WTC11 (cell line): ENCODE results near the gene GRID2. TPM values are rescaled to one million over a fixed set of nuclear protein-coding genes. Genes with fewer than 3 reads are reported as not detected.

Experiments used
- ATAC-seq: fragments of 200-7000 bp; cut with Tn5 transposase; 2 replicates; pipeline ENCODE4 v1.10.0; 2021; ENCODE audit warnings: mild to moderate bottlenecking, moderate library complexity
- CTCF ChIA-PET: fragments of 300-600 bp; sonication (Branson Sonifier 250); formaldehyde crosslinking; loops from one replicate; lab custom pipeline; 2021; ENCODE audit warnings: antibody characterized with exemption; lab: Charles Lee
- POLR2A ChIA-PET: fragments of 350-600 bp; sonication (Branson Sonifier 250); formaldehyde crosslinking; loops from one replicate; lab custom pipeline; 2021; ENCODE audit warnings: antibody characterized with exemption; lab: Charles Lee
- DNase-seq: peaks from one replicate; pipeline ENCODE4 v3.0.0; 2021; ENCODE audit warnings: low spot score
- H3K27ac Mint-ChIP-seq: 2 replicates; pipeline ENCODE4 v1.8.0; 2021; ENCODE audit warnings: mixed read lengths
- H3K27me3 Mint-ChIP-seq: 2 replicates; pipeline ENCODE4 v1.8.0; 2021; ENCODE audit warnings: low read depth, mild to moderate bottlenecking, moderate library complexity, mixed read lengths
- H3K36me3 Mint-ChIP-seq: 2 replicates; pipeline ENCODE4 v1.8.0; 2021; ENCODE audit warnings: mixed read lengths
- H3K4me1 Mint-ChIP-seq: 2 replicates; pipeline ENCODE4 v1.8.0; 2022; ENCODE audit warnings: mixed read lengths
- H3K4me3 Mint-ChIP-seq: 2 replicates; pipeline ENCODE4 v1.8.0; 2021; ENCODE audit warnings: mild to moderate bottlenecking, moderate library complexity, mixed read lengths
- H3K9me3 Mint-ChIP-seq: 2 replicates; pipeline ENCODE4 v1.8.0; 2021; ENCODE audit warnings: mixed read lengths
- FOXJ3 ChIP-seq: sonication (generic); formaldehyde crosslinking; IDR thresholded peaks from 2 replicates; pipeline ENCODE4 v1.9.0; 2021; ENCODE audit warnings: missing genetic modification reagents, mild to moderate bottlenecking, borderline replicate concordance
- FOXK1 ChIP-seq: sonication (generic); formaldehyde crosslinking; IDR thresholded peaks from 2 replicates; pipeline ENCODE4 v1.8.0; 2022; ENCODE audit warnings: mild to moderate bottlenecking, moderate library complexity, missing genetic modification reagents
- GRHL2 ChIP-seq: fragments of 250-450 bp; sonication (Bioruptor Pico); IDR thresholded peaks from 2 replicates; pipeline ENCODE4 v1.8.0; 2022; ENCODE audit warnings: mild to moderate bottlenecking, moderate library complexity; ENCODE audit not compliant: insufficient replicate concordance, severe bottlenecking
- IRF2 ChIP-seq: sonication (generic); formaldehyde crosslinking; IDR thresholded peaks from 2 replicates; pipeline ENCODE4 v1.8.0; 2022; ENCODE audit warnings: low read depth, missing genetic modification reagents, borderline replicate concordance
- KAT7 ChIP-seq: sonication (generic); formaldehyde crosslinking; IDR thresholded peaks from 2 replicates; pipeline ENCODE4 v1.8.1; 2023; ENCODE audit warnings: missing genetic modification reagents, mild to moderate bottlenecking, borderline replicate concordance
- OVOL2 ChIP-seq: fragments of 250-450 bp; sonication (Bioruptor Pico); IDR thresholded peaks from 2 replicates; pipeline ENCODE4 v1.9.0; 2021; ENCODE audit warnings: mild to moderate bottlenecking, borderline replicate concordance
- PRRX2 ChIP-seq: fragments of 250-450 bp; sonication (Bioruptor Pico); IDR thresholded peaks from 2 replicates; pipeline ENCODE4 v1.8.0; 2021; ENCODE audit warnings: mild to moderate bottlenecking
- RELA ChIP-seq: sonication (generic); formaldehyde crosslinking; IDR thresholded peaks from 2 replicates; pipeline ENCODE4 v1.8.1; 2022; ENCODE audit warnings: missing genetic modification reagents, mild to moderate bottlenecking, borderline replicate concordance
- RORB ChIP-seq: fragments of 250-450 bp; sonication (Bioruptor Pico); IDR thresholded peaks from 2 replicates; pipeline ENCODE4 v1.9.0; 2021; ENCODE audit warnings: mild to moderate bottlenecking
- SMAD3 ChIP-seq: sonication (generic); formaldehyde crosslinking; IDR thresholded peaks from 2 replicates; pipeline ENCODE4 v1.8.0; 2022; ENCODE audit warnings: missing genetic modification reagents, mild to moderate bottlenecking, borderline replicate concordance
- SMAD4 ChIP-seq: sonication (generic); formaldehyde crosslinking; IDR thresholded peaks from 2 replicates; pipeline ENCODE4 v1.8.0; 2022; ENCODE audit warnings: mild to moderate bottlenecking, missing genetic modification reagents
- SOX15 ChIP-seq: fragments of 250-450 bp; sonication (Bioruptor Pico); IDR thresholded peaks from 2 replicates; pipeline ENCODE4 v1.9.0; 2021; ENCODE audit warnings: mild to moderate bottlenecking
- SP1 ChIP-seq: sonication (generic); formaldehyde crosslinking; conservative IDR thresholded peaks from 2 replicates; pipeline ENCODE4 v1.8.1; 2022; ENCODE audit warnings: missing genetic modification reagents
- TP53 ChIP-seq: sonication (generic); formaldehyde crosslinking; IDR thresholded peaks from 2 replicates; pipeline ENCODE4 v1.8.1; 2023; ENCODE audit warnings: mild to moderate bottlenecking, missing genetic modification reagents
- ZBTB21 ChIP-seq: sonication (generic); formaldehyde crosslinking; IDR thresholded peaks from 2 replicates; pipeline ENCODE4 v1.8.1; 2023; ENCODE audit warnings: mild to moderate bottlenecking, missing genetic modification reagents, borderline replicate concordance
- ZNF219 ChIP-seq: sonication (generic); formaldehyde crosslinking; IDR thresholded peaks from 2 replicates; pipeline ENCODE4 v1.8.0; 2023; ENCODE audit warnings: missing genetic modification reagents, mild to moderate bottlenecking, borderline replicate concordance
- total RNA-seq: library from RNA; stranded (reverse); gene quantifications from 3 replicates; pipeline ENCODE4 v1.2.3, GENCODE V29; 2021
- TF ChIP-seq, protein P1 (sequence below): sonication (generic); formaldehyde crosslinking; IDR thresholded peaks from 2 replicates; pipeline ENCODE4 v1.8.0; 2023; ENCODE audit warnings: missing genetic modification reagents
- TF ChIP-seq, protein P2 (sequence below): fragments of 200-600 bp; IDR thresholded peaks from 2 replicates; pipeline ENCODE4 v1.8.0; 2022; ENCODE audit warnings: antibody characterized with exemption
- TF ChIP-seq, protein P3 (sequence below): sonication (generic); formaldehyde crosslinking; IDR thresholded peaks from 2 replicates; pipeline ENCODE4 v1.8.0; 2022; ENCODE audit warnings: missing genetic modification reagents
- TF ChIP-seq, protein P4 (sequence below): sonication (generic); formaldehyde crosslinking; IDR thresholded peaks from 2 replicates; pipeline ENCODE4 v1.8.1; 2022; ENCODE audit warnings: low read depth, mild to moderate bottlenecking, moderate library complexity, missing genetic modification reagents, borderline replicate concordance
- TF ChIP-seq, protein P5 (sequence below): fragments of 250-450 bp; sonication (Bioruptor Pico); IDR thresholded peaks from 2 replicates; pipeline ENCODE4 v1.9.0; 2021; ENCODE audit warnings: moderate library complexity, mild to moderate bottlenecking, inconsistent platforms, borderline replicate concordance
- TF ChIP-seq, protein P6 (sequence below): fragments of 250-450 bp; sonication (Bioruptor Pico); IDR thresholded peaks from 2 replicates; pipeline ENCODE4 v1.9.0; 2021; ENCODE audit warnings: mild to moderate bottlenecking
- TF ChIP-seq, protein P7 (sequence below): sonication (generic); formaldehyde crosslinking; IDR thresholded peaks from 2 replicates; pipeline ENCODE4 v1.8.0; 2023; ENCODE audit warnings: missing genetic modification reagents, mild to moderate bottlenecking, borderline replicate concordance

Gene GRID2
- total RNA-seq, 1 experiment from 2014 or later = 26.8 TPM

DNA sequence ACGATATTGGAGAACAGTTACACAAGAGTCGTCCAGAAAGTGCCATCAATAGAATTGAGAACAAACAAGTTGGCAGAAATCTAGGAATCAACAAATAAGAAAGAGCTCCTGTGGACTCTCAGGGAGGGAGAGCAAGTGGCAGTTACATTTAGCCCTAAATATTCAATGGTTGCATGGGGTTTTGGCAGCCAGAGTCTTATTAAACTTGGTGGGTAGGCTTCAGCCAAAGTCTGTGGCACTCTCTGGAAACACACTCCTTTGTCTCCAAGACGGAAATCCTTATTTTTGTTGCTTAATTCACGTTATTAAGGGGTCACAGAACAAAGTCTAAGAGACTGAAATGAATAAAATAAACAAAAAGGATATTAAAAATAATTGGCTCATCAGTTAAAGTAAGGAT, 782.6 kb downstream of the GRID2 start (continued):
- TF ChIP-seq, protein P1, sequence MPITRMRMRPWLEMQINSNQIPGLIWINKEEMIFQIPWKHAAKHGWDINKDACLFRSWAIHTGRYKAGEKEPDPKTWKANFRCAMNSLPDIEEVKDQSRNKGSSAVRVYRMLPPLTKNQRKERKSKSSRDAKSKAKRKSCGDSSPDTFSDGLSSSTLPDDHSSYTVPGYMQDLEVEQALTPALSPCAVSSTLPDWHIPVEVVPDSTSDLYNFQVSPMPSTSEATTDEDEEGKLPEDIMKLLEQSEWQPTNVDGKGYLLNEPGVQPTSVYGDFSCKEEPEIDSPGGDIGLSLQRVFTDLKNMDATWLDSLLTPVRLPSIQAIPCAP = no peak
- TF ChIP-seq IRF2 (CRISPR knock-in tag) (no peak), RELA (CRISPR knock-in tag) (no peak), ZNF219 (no peak), SMAD4 (CRISPR knock-in tag) (no peak), RORB (CRISPR knock-in tag) (no peak)
- TF ChIP-seq, protein P2, sequence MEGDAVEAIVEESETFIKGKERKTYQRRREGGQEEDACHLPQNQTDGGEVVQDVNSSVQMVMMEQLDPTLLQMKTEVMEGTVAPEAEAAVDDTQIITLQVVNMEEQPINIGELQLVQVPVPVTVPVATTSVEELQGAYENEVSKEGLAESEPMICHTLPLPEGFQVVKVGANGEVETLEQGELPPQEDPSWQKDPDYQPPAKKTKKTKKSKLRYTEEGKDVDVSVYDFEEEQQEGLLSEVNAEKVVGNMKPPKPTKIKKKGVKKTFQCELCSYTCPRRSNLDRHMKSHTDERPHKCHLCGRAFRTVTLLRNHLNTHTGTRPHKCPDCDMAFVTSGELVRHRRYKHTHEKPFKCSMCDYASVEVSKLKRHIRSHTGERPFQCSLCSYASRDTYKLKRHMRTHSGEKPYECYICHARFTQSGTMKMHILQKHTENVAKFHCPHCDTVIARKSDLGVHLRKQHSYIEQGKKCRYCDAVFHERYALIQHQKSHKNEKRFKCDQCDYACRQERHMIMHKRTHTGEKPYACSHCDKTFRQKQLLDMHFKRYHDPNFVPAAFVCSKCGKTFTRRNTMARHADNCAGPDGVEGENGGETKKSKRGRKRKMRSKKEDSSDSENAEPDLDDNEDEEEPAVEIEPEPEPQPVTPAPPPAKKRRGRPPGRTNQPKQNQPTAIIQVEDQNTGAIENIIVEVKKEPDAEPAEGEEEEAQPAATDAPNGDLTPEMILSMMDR = no peak
- TF ChIP-seq, protein P3, sequence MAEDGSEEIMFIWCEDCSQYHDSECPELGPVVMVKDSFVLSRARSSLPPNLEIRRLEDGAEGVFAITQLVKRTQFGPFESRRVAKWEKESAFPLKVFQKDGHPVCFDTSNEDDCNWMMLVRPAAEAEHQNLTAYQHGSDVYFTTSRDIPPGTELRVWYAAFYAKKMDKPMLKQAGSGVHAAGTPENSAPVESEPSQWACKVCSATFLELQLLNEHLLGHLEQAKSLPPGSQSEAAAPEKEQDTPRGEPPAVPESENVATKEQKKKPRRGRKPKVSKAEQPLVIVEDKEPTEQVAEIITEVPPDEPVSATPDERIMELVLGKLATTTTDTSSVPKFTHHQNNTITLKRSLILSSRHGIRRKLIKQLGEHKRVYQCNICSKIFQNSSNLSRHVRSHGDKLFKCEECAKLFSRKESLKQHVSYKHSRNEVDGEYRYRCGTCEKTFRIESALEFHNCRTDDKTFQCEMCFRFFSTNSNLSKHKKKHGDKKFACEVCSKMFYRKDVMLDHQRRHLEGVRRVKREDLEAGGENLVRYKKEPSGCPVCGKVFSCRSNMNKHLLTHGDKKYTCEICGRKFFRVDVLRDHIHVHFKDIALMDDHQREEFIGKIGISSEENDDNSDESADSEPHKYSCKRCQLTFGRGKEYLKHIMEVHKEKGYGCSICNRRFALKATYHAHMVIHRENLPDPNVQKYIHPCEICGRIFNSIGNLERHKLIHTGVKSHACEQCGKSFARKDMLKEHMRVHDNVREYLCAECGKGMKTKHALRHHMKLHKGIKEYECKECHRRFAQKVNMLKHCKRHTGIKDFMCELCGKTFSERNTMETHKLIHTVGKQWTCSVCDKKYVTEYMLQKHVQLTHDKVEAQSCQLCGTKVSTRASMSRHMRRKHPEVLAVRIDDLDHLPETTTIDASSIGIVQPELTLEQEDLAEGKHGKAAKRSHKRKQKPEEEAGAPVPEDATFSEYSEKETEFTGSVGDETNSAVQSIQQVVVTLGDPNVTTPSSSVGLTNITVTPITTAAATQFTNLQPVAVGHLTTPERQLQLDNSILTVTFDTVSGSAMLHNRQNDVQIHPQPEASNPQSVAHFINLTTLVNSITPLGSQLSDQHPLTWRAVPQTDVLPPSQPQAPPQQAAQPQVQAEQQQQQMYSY (CRISPR knock-in tag) = no peak
- TF ChIP-seq, protein P4, sequence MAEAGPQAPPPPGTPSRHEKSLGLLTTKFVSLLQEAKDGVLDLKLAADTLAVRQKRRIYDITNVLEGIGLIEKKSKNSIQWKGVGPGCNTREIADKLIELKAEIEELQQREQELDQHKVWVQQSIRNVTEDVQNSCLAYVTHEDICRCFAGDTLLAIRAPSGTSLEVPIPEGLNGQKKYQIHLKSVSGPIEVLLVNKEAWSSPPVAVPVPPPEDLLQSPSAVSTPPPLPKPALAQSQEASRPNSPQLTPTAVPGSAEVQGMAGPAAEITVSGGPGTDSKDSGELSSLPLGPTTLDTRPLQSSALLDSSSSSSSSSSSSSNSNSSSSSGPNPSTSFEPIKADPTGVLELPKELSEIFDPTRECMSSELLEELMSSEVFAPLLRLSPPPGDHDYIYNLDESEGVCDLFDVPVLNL (CRISPR knock-in tag) = no peak

DNA sequence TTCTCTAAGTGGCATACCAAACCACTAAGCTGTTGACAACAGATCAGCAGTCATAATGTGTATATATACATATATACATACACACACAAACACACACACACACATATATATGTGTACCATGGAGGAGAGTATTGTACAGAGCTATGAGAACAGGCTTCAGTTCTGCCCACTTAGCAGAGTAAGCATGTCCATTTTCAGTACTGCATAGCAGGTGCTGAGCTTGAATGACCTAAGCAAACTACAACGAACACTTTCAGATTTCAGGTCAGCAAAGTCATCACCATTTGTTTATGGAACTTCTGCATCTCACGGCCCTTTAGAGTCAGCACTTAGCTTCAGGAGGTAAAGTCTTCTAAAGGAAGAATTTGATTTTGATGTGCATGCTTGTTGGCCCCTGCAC, 789.0 kb downstream of the GRID2 start:
- no peak for DNase-seq
- Mint-ChIP-seq H3K9me3 (0 out of 2 replicates have a peak, but pooled peaks cover 2% of the 10 kb centered on the region), H3K36me3 (no peaks in the 10 kb centered on the region; the same call in 1 of the 2 replicates), H3K27ac (no peak overlapping the region), H3K4me3 (no peak overlapping the region), H3K4me1 (peaks cover 17% of the 10 kb centered on the region), H3K27me3 (no peaks in the 10 kb centered on the region)
- no peak for ATAC-seq
- ChIA-PET CTCF (no interaction called here), POLR2A (no interaction called here)
- TF ChIP-seq, protein P5, sequence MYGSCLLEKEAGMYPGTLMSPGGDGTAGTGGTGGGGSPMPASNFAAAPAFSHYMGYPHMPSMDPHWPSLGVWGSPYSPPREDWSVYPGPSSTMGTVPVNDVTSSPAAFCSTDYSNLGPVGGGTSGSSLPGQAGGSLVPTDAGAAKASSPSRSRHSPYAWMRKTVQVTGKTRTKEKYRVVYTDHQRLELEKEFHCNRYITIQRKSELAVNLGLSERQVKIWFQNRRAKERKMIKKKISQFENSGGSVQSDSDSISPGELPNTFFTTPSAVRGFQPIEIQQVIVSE (CRISPR knock-in tag) = no peak
- no peak for TF ChIP-seq TP53 (CRISPR knock-in tag)
- TF ChIP-seq OVOL2 = no peak
- TF ChIP-seq FOXJ3 = no peak
- TF ChIP-seq FOXK1 (CRISPR knock-in tag) = no peak
- TF ChIP-seq, protein P6, sequence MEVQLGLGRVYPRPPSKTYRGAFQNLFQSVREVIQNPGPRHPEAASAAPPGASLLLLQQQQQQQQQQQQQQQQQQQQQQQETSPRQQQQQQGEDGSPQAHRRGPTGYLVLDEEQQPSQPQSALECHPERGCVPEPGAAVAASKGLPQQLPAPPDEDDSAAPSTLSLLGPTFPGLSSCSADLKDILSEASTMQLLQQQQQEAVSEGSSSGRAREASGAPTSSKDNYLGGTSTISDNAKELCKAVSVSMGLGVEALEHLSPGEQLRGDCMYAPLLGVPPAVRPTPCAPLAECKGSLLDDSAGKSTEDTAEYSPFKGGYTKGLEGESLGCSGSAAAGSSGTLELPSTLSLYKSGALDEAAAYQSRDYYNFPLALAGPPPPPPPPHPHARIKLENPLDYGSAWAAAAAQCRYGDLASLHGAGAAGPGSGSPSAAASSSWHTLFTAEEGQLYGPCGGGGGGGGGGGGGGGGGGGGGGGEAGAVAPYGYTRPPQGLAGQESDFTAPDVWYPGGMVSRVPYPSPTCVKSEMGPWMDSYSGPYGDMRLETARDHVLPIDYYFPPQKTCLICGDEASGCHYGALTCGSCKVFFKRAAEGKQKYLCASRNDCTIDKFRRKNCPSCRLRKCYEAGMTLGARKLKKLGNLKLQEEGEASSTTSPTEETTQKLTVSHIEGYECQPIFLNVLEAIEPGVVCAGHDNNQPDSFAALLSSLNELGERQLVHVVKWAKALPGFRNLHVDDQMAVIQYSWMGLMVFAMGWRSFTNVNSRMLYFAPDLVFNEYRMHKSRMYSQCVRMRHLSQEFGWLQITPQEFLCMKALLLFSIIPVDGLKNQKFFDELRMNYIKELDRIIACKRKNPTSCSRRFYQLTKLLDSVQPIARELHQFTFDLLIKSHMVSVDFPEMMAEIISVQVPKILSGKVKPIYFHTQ = no peak
- TF ChIP-seq SMAD3 (CRISPR knock-in tag) = no peak
- TF ChIP-seq, protein P7, sequence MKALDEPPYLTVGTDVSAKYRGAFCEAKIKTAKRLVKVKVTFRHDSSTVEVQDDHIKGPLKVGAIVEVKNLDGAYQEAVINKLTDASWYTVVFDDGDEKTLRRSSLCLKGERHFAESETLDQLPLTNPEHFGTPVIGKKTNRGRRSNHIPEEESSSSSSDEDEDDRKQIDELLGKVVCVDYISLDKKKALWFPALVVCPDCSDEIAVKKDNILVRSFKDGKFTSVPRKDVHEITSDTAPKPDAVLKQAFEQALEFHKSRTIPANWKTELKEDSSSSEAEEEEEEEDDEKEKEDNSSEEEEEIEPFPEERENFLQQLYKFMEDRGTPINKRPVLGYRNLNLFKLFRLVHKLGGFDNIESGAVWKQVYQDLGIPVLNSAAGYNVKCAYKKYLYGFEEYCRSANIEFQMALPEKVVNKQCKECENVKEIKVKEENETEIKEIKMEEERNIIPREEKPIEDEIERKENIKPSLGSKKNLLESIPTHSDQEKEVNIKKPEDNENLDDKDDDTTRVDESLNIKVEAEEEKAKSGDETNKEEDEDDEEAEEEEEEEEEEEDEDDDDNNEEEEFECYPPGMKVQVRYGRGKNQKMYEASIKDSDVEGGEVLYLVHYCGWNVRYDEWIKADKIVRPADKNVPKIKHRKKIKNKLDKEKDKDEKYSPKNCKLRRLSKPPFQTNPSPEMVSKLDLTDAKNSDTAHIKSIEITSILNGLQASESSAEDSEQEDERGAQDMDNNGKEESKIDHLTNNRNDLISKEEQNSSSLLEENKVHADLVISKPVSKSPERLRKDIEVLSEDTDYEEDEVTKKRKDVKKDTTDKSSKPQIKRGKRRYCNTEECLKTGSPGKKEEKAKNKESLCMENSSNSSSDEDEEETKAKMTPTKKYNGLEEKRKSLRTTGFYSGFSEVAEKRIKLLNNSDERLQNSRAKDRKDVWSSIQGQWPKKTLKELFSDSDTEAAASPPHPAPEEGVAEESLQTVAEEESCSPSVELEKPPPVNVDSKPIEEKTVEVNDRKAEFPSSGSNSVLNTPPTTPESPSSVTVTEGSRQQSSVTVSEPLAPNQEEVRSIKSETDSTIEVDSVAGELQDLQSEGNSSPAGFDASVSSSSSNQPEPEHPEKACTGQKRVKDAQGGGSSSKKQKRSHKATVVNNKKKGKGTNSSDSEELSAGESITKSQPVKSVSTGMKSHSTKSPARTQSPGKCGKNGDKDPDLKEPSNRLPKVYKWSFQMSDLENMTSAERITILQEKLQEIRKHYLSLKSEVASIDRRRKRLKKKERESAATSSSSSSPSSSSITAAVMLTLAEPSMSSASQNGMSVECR (CRISPR knock-in tag) = no peak
- TF ChIP-seq GRHL2 (CRISPR knock-in tag) = no peak
- TF ChIP-seq ZBTB21 (CRISPR knock-in tag) = no peak
- no peak for TF ChIP-seq KAT7
- no peak for TF ChIP-seq PRRX2
- no peak for TF ChIP-seq SP1 (CRISPR knock-in tag)
- no peak for TF ChIP-seq SOX15 (CRISPR knock-in tag)
